GM18861 (cell line): Measurements from ENCODE around the gene KRT17.
"Not testable (repeated sequence)": the region's sequence is repeated elsewhere in the genome, so short reads cannot be mapped to it uniquely, and the experiment has no call there.

Source experiments
- ATAC-seq: cut with Tn5 transposase; IDR thresholded peaks from one replicate; pipeline ENCODE4 v1.9.1; 2021; ENCODE audit not compliant: unreplicated experiment

The KRT17 gene

DNA sequence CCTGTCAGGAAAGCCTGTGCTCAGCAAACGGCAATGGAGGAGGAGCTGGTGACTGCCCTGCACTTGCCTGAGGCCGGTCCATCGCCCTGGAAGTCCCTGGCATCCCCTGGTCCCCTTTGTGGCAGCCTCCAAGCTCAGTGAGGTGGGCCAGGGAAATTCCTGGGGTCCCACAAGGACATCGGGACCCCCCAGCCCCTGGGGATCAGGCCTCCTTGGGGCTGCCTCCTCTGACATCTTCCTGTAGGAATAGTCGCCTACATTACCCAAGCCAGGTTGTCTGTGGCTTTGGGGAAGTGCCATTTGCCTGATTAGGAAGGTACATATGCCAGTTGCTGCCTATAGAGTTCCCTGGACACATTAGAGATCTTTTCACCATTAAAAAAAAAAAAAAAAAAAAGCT lies 45.4 kb downstream of the KRT17 start:
- no peak for ATAC-seq

DNA sequence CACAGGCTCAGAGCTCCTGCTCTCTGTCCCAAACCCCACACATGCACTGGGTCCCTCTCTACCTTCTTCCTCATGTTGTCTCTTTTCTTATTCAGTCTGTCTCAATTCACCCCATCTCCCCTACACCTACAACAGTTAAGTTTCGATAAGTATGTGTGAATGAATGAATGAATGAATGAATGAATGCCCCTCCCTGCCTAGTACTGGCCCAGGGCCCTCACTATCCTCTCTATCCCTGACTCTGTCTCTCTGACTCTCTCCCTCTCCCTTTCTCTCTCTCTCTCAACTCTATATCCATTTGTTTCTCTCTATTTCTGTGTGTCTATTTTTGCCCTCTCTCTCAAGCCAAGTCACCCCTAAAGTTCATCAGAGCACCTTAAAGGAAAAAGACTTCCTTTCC lies 45.8 kb downstream of the KRT17 start:
- no peak for ATAC-seq

DNA sequence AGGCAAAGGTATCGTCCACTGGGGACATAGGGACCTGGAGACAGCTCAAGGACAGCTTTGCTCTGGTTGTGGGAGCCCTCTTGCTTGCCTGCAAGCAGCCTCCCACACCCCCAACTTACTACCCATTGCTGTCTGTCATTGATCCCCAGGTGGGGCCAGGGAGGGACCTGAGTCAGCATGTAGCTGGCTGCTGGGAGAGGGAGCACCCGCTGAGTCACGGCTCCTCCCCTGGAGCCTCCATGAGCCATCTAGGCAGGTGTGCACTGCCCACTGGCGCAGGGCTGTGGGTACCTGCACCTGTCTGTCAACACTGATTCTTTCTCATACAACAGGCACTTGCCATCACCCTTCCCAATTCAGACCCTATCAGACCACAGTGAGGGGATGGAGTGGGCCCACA lies 47.6 kb downstream of the KRT17 start:
- ATAC-seq: not testable (repeated sequence)

GRCh38 chr17:41575336-41575735 lies 49.0 kb downstream of the KRT17 start:
- no peak for ATAC-seq

DNA sequence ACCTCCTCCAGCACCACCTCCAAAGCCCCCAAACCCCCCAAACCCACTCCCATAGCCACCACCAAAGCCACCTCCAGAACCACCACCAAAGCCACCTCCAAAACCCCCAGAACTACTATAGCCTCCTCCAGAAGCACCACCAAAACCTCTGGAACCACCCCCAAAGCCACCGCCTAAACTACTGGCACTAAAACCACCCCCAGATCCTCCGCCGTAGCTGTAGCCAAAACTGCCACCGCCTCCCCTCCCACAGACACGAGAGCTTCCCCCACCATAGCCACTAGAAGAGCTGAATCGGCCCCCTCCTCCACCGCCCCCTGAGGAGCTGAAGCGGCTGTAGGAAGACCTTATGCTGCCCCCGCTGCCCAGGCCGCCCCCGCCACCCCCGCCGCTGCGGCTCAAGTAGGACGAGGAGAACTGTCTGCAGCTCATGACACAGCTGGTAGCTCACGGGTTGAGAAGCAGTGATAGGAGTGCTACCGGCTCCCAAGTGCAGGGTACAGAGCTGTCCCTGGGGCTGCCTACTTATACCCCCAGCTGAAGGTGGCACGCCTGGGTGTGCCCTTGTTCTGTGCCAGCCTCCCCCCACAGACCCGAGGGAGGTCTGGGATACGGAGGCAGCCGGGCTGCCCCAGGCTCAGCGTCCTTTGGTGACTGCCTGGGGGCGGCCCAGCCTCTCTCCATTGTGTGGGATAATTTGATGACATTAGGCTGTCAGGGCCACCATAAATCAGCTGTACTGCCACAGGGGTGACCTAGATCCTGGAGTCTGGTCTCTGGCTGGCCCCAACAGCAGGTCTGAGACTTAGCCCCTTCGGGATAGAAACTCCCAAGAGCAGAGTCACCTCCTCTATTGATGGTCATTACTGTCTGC lies 52.6 kb downstream of the KRT17 start, which contains the start of gene KRT9:
Gene KRT9, minus strand, starts transcription at position 499 of the 874 bp plus-strand sequence. Its CDS starts 67 bp downstream, at position 432.
- ATAC-seq: no peak
